Stimulated activated CD4-positive, alpha-beta T cell treated with anti-CD3 and anti-CD28 coated beads, Interleukin-2, amount 100 ng/mL, for 24 hours (primary cell): ENCODE measurements around the gene PCK1.
"Not testable (repeated sequence)": the region's sequence is repeated elsewhere in the genome, so short reads cannot be mapped to it uniquely, and the experiment has no call there.

Experiments used
- DNase-seq, 2 donors: peaks; one replicate each; pipeline ENCODE4 v3.0.0-alpha.2; 2020

The PCK1 gene

DNA sequence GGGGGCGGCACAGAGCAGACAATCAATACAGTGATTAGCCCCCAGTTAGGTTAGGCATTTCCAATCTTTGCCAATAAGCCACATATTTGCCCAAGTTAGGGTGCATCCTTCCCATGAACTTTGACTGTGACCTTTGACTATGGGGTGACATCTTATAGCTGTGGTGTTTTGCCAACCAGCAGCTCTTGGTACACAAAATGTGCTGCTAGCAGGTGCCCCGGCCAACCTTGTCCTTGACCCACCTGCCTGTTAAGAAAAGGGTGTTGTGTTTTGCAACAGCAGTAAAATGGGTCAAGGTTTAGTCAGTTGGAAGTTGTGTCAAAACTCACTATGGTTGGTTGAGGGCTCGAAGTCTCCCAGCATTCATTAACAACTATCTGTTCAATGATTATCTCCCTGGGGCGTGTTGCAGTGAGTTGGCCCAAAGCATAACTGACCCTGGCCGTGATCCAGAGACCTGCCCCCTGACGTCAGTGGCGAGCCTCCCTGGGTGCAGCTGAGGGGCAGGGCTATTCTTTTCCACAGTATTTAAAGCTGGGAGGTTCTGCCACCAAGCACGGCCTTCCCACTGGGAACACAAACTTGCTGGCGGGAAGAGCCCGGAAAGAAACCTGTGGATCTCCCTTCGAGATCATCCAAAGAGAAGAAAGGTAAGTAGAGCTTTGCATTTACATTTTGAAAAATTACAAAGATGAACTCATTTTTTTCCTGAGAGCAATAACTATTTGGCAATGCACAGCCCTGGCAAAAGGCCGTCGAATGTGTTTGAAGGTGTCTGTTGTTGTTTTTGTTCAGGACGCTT is at the start of gene PCK1:
PCK1 (plus strand) TSS at position 557 of the 802 bp plus-strand sequence. CDS start 302 bp downstream, outside the sequence.
- DNase-seq: no peak

GRCh38 chr20:57511709-57512108 is 49.2 kb upstream of the PCK1 start:
- DNase-seq: not testable (repeated sequence)

- DNase-seq: no peak
These were observed 48.5 kb upstream of the PCK1 start for GRCh38 chr20:57512432-57512831.

DNA sequence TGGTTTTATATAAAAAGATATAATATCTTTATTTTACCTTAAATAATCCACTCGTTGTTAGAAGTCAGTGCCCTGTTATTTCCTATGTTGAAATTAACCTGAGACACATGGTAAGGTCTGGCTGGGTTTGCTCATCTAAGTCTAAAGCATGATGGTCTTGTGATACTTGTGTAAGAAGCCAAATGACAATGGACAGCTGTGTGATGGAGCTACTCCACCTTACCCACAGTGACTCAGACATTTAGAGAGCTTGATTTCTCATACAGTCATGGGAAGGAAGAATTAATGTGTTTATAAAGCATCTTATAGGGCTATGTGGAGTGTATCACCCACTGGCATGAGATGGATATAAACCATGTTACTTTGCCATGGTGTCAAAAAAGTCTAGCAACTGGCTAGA is 47.7 kb upstream of the PCK1 start:
- no peak for DNase-seq

GRCh38 chr20:57514273-57514751 is 46.6 kb upstream of the PCK1 start:
- DNase-seq: peak; percentile 25 to 32

GRCh38 chr20:57517904-57518303 is 43.0 kb upstream of the PCK1 start:
- DNase-seq: no peak

DNA sequence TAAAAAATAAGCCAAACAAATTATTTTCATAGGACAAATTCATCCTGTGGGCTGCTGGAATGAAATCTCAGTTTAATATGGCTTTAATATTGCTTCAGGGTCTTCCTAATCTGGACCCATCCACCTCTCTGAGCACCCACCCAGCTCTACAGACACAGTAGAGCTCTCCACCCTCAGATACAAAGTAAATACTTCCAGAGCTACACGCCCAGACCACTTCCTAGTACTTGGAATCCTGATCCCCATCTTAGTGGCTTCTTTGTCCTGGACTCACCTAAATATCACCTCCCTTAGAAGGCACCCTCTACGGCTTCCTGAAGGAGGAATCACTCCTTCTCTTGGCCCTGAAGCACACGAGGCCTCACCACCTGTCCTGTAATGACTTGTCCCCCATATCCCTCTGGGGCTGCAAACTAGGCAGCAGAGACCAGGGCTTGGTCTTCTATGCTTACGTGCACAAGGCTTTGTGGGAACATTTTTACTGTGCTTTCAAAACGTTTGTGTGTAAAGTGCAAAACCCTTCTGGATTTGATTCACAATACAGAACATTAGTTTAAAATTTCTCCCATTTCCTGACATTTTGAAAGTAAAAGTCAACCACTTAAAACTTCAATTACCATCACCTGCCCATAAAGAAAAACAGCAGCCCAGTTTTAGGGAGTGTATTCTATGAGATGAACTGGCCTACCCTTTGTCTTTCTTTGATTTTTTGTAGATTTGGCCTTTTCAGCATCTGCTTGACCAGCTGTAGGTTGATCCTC is 38.4 kb upstream of the PCK1 start:
- no peak for DNase-seq

- no peak for DNase-seq
These were observed 37.1 kb upstream of the PCK1 start for GRCh38 chr20:57523782-57524181.

GRCh38 chr20:57524511-57525176 is 36.3 kb upstream of the PCK1 start, which contains the start of gene CTCFL:
TSS of gene CTCFL (minus strand) at chr20:57525140. CDS start at chr20:57524205, 935 bp downstream.
- DNase-seq: no peak

- no peak for DNase-seq
These were observed 35.4 kb upstream of the PCK1 start for GRCh38 chr20:57525328-57526086.

- DNase-seq: peak in 1 of 2 donors; percentile 36
These were observed 34.6 kb upstream of the PCK1 start for GRCh38 chr20:57526087-57526884.

DNA sequence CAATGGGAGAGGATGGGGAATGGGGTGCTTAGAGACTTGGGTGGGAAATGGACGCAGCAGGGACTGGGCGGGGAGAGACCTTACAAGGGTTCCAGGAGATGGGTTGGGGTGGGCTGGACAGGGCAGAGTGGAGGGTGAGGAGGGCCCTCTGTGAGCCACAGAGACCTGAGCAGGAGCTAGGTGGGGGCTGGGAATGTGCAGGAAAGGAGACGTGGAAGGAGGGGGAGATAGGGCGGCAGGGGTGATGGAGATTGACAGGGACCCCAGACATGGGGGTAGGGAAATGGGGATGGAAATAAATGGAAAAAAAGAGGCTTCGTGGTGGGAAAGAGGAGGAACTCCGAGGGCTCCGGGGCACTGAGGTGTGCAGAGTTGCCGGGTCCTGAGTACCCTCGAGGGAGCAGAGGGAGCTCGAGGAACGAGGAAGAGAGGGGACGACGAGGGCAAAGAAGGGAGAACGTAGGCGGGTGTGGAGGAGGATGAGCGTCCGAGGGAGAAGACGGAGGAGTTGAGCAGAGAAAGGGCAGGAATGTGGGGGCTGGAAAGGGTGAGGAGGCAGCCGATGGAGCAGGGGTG is 33.9 kb upstream of the PCK1 start:
- DNase-seq: no peak

- DNase-seq: no peak
These were observed 33.2 kb upstream of the PCK1 start for GRCh38 chr20:57527728-57528127.

DNA sequence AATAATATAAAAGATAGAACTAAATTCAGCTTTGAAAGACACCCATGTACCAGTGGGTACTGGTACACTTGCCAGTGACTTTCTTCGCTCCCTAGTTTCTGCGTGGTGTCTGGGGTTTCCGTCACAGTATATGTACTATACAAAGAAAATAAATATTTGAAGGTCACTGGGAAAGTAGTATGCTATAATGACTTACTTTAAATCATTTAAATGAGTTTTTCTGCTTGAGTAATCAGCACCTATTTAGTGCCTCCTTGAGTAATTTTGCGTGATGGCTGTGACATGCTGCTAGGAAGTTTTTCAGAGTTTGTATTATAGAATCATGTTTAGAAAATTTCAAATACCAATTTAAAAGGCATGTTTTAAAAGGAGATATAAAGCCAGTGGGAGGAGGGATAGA is 32.8 kb upstream of the PCK1 start:
- DNase-seq: no peak

DNA sequence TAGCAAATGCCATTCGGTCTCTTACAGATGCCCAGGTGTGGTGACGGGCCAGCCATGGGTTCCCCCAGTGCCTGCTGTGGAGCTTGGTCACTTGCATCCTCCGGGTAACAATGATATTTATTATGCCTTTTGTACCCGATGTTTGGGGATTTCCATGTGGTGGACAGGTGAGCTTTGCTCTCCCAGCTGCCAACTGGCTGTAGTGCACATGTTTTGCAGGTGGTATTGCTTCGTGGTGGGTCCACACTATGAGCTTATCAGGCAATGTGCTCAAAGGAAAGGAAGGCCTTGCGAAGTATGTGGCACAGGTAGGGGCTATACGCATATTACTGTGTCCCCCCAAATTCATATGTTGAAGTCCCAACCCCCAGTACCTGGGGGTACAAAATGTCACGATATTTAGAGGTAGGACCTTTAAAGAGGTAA is 31.7 kb upstream of the PCK1 start:
- DNase-seq: no peak

DNA sequence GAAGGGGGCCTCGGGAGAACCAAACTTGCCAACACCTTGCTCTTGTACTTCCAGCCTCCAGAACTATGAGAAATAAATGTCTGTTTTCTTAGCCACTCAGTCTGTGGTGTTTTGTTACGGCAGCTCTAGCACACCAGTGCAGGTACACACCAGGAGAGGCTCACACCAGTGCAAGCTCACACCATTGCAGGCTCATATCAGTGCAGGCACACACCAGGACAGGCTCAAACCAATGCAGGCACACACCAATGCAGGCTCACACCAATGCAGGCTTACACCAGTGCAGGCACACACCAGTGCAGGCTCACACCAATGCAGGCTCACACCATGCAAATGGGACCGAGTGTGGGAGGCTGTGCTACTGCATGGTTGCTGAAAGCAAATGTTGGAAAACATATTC is 31.1 kb upstream of the PCK1 start:
- no peak for DNase-seq

- DNase-seq: no peak
These were observed 30.5 kb upstream of the PCK1 start for GRCh38 chr20:57530327-57530981.

GRCh38 chr20:57532104-57532503 is 28.8 kb upstream of the PCK1 start:
- no peak for DNase-seq

- no peak for DNase-seq
These were observed 25.6 kb upstream of the PCK1 start for GRCh38 chr20:57535297-57535696.

DNA sequence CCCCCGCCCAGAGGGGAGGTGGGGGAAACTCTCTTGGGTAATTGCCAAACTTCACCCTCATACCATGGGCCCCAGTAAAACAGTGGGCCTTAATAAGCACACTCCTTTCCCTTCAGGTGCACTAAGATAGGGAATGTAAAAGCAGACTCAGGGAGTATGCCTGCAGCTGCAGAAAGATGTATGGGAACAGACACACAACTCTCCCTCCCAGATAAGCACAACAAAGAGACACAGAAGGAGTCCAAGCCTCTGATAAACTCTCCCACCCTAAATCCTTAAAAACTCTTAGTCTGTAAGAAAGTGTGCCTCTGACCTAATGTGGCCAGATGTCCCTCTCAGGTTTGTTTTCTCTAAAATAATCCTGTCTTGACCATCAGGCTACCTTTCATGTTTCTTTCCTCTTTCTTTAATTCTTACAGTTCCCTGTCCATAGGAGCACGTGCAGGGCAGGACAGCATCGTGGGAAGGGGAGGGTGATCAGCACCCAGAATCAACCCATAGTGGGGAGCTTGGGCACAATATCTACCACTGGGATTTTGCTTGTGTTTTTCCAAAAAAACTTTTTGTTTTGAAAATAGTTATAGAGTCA is 24.7 kb upstream of the PCK1 start:
- no peak for DNase-seq
